ENCODE measurements around the gene KRTAP4-7.
"Not testable (repeated sequence)": the region's sequence is repeated elsewhere in the genome, so short reads cannot be mapped to it uniquely, and the experiment has no call there.

DNA sequence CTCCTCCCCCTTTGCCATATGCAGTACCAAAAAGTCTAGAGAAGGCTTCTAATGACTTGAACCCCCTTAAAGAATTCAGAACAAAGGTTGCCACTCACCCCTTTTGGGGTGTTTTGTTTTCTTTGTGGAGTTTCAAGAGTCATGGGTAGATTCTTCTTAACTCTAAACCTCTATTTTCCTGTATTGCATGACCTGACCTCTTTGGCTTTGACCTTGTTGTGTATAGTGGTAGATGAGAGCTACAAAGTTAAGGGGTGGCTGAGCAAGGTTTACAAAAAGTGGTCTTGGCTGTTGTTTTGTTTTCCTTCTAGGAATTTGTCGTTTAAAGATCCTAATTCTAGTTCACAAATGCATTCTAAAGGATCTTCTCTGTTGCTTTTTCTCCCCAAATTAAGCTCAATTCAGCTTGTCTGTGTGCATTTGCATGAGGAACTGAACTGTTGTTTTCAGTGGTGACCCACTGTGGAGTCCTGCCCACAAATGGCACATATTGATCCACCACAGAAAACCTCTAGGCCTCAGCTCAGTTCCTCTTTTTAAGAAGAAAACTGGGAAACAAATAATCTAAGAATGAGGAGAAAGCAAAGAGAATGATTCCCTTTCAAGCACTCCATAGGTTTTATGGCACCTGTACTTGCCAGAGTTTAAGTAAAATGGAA is 24.9 kb downstream of the KRTAP4-7 start:
- TF ChIP-seq EZH2 (IDR thresholded peaks at IDR 0.05; ENCODE audit: insufficient read depth, poor library complexity, severe bottlenecking); EZH2phosphoT487 (IDR thresholded peaks at IDR 0.05; ENCODE audit: insufficient read depth, low read depth): not testable (repeated sequence)
